ENCODE data around the gene DNAI1.

- TF ChIP-seq TRIM24 (CRISPR knock-in tag; IDR thresholded peaks at IDR 0.05) (no peak), POLR2G (IDR thresholded peaks at IDR 0.05; ENCODE audit: low read depth, low read length) (no peak), ZNF20 (CRISPR knock-in tag; IDR thresholded peaks at IDR 0.05) (no peak), ZFP82 (CRISPR knock-in tag; IDR thresholded peaks at IDR 0.05; ENCODE audit: borderline replicate concordance) (no peak), KLF9 (CRISPR knock-in tag; IDR thresholded peaks at IDR 0.05; ENCODE audit: low read depth) (no peak), POLR2AphosphoS5 (IDR thresholded peaks at IDR 0.05; ENCODE audit: low read depth, low read length) (no peak), CTCF (CRISPR knock-in tag; IDR thresholded peaks at IDR 0.05) (no peak), YY1 (IDR thresholded peaks at IDR 0.05; ENCODE audit: insufficient read depth, insufficient replicate concordance, low read depth, low read length) (no peak)
Observed at GRCh38 chr9:34550016-34550680, 91.5 kb downstream of the DNAI1 start.

All from HepG2 (cell line).